CMK (cell line): ENCODE measurements around the gene NCDN.
"Not testable (repeated sequence)": the region's sequence is repeated elsewhere in the genome, so short reads cannot be mapped to it uniquely, and the experiment has no call there.

Experiments
- DNase-seq: peaks from one replicate; pipeline ENCODE4 v3.0.0-alpha.2; 2010; ENCODE audit warnings: low read depth

Gene NCDN

GRCh38 chr1:35570589-35571137, 13.1 kb downstream of the NCDN start:
- no peak for DNase-seq

GRCh38 chr1:35571263-35571662, 13.7 kb downstream of the NCDN start:
- no peak for DNase-seq

GRCh38 chr1:35572296-35572695, 14.7 kb downstream of the NCDN start:
- DNase-seq: no peak

GRCh38 chr1:35573198-35574124, 15.9 kb downstream of the NCDN start, which contains the start of gene TFAP2E:
Gene TFAP2E, plus strand, starts transcription at chr1:35573314. Its CDS starts 264 bp downstream, at chr1:35573578.
- DNase-seq: no peak

- DNase-seq: no peak
Observed at GRCh38 chr1:35574125-35574654, 16.6 kb downstream of the NCDN start.

- no peak for DNase-seq
Observed at GRCh38 chr1:35574655-35575415, 17.2 kb downstream of the NCDN start.

GRCh38 chr1:35575416-35575958, 17.9 kb downstream of the NCDN start:
- no peak for DNase-seq

GRCh38 chr1:35576061-35576765, 18.6 kb downstream of the NCDN start:
- DNase-seq: no peak

- DNase-seq: not testable (repeated sequence)
Observed at GRCh38 chr1:35576766-35577070, 19.1 kb downstream of the NCDN start.

- no peak for DNase-seq
Observed at GRCh38 chr1:35577071-35577998, 19.7 kb downstream of the NCDN start.

- DNase-seq: no peak
Observed at GRCh38 chr1:35580949-35581388, 23.4 kb downstream of the NCDN start.

- not testable (repeated sequence) for DNase-seq
Observed at GRCh38 chr1:35581621-35582020, 24.0 kb downstream of the NCDN start.

GRCh38 chr1:35585281-35585680, 27.7 kb downstream of the NCDN start:
- no peak for DNase-seq

- not testable (repeated sequence) for DNase-seq
Observed at GRCh38 chr1:35585805-35586204, 28.2 kb downstream of the NCDN start.

- no peak for DNase-seq
Observed at GRCh38 chr1:35586808-35587207, 29.2 kb downstream of the NCDN start.

GRCh38 chr1:35587736-35588135, 30.1 kb downstream of the NCDN start:
- DNase-seq: no peak

- DNase-seq: no peak
Observed at GRCh38 chr1:35588197-35588910, 30.8 kb downstream of the NCDN start.

- no peak for DNase-seq
Observed at GRCh38 chr1:35589516-35590427, 32.2 kb downstream of the NCDN start.
